H9 (cell line): ENCODE measurements around the gene HRC. TPM values are rescaled to one million over a fixed set of nuclear protein-coding genes. Genes with fewer than 3 reads are reported as not detected.

ENCODE experiments used
- DNase-seq: peaks from one replicate; pipeline ENCODE4 v3.0.0-alpha.2; 2017
- H2AFZ ChIP-seq: one replicate; pipeline ENCODE4 v1.6.1; 2013; ENCODE audit warnings: mild to moderate bottlenecking, low read length, control low read depth, moderate library complexity
- H2AK5ac ChIP-seq: 2 replicates; pipeline ENCODE4 v1.6.1; 2013; ENCODE audit warnings: low read length, control low read depth, mixed read lengths; ENCODE audit not compliant: insufficient read length
- H2BK120ac ChIP-seq: one replicate; pipeline ENCODE4 v1.6.1; 2013; ENCODE audit warnings: low read depth, mild to moderate bottlenecking, low read length, control low read depth, inconsistent platforms; ENCODE audit not compliant: poor library complexity, severe bottlenecking
- H2BK12ac ChIP-seq: 2 replicates; pipeline ENCODE4 v1.6.1; 2013; ENCODE audit warnings: low read length, control low read depth, mixed read lengths, low read depth; ENCODE audit not compliant: insufficient read length
- H2BK15ac ChIP-seq: 2 replicates; pipeline ENCODE4 v1.6.1; 2013; ENCODE audit warnings: low read depth, low read length, control low read depth
- H2BK20ac ChIP-seq: one replicate; pipeline ENCODE4 v1.6.1; 2013; ENCODE audit warnings: low read depth, mild to moderate bottlenecking, low read length, control low read depth, inconsistent platforms; ENCODE audit not compliant: poor library complexity, severe bottlenecking
- H2BK5ac ChIP-seq: 2 replicates; pipeline ENCODE4 v1.6.1; 2013; ENCODE audit warnings: low read length, control low read depth, mixed read lengths; ENCODE audit not compliant: insufficient read length
- H3K14ac ChIP-seq: 2 replicates; pipeline ENCODE4 v1.6.1; 2013; ENCODE audit warnings: low read length, control low read depth; ENCODE audit not compliant: insufficient read depth
- H3K18ac ChIP-seq: 2 replicates; pipeline ENCODE4 v1.6.1; 2013; ENCODE audit warnings: low read depth, mild to moderate bottlenecking, mixed read lengths, low read length, control low read depth; ENCODE audit not compliant: insufficient read length
- H3K23ac ChIP-seq: 2 replicates; pipeline ENCODE4 v1.6.1; 2013; ENCODE audit warnings: low read length, control low read depth, mixed read lengths, low read depth; ENCODE audit not compliant: insufficient read length
- H3K23me2 ChIP-seq: 2 replicates; pipeline ENCODE4 v1.6.1; 2013; ENCODE audit warnings: low read depth, mild to moderate bottlenecking, mixed read lengths, low read length, control low read depth; ENCODE audit not compliant: insufficient read length, poor library complexity, severe bottlenecking
- H3K27ac ChIP-seq: 2 replicates; pipeline ENCODE4 v1.5.1; 2013; ENCODE audit warnings: low read length, control low read depth, mixed read lengths, low read depth; ENCODE audit not compliant: insufficient read length
- H3K27me3 ChIP-seq: 2 replicates; pipeline ENCODE4 v1.6.1; 2013; ENCODE audit warnings: low read length, control low read depth, inconsistent platforms; ENCODE audit not compliant: insufficient read depth
- H3K4ac ChIP-seq: 2 replicates; pipeline ENCODE4 v1.6.1; 2013; ENCODE audit warnings: low read depth, mild to moderate bottlenecking, control low read depth, inconsistent platforms, low read length, moderate library complexity
- H3K4me1 ChIP-seq: 2 replicates; pipeline ENCODE4 v1.6.1; 2013; ENCODE audit warnings: low read length, control low read depth, inconsistent platforms; ENCODE audit not compliant: insufficient read depth
- H3K4me2 ChIP-seq: 2 replicates; pipeline ENCODE4 v1.6.1; 2013; ENCODE audit warnings: low read length, control low read depth, mixed read lengths; ENCODE audit not compliant: insufficient read length, insufficient read depth
- H3K56ac ChIP-seq: 2 replicates; pipeline ENCODE4 v1.6.1; 2013; ENCODE audit warnings: low read depth, mild to moderate bottlenecking, mixed read lengths, low read length, control low read depth; ENCODE audit not compliant: insufficient read length
- H3K79me1 ChIP-seq: 2 replicates; pipeline ENCODE4 v1.6.1; 2013; ENCODE audit warnings: low read depth, mild to moderate bottlenecking, moderate library complexity, low read length, control low read depth, inconsistent platforms; ENCODE audit not compliant: insufficient read depth, poor library complexity, severe bottlenecking
- H3K79me2 ChIP-seq: 2 replicates; pipeline ENCODE4 v1.6.1; 2013; ENCODE audit warnings: low read length, control low read depth, inconsistent platforms; ENCODE audit not compliant: insufficient read depth
- H3K9ac ChIP-seq: 2 replicates; pipeline ENCODE4 v1.6.1; 2013; ENCODE audit warnings: low read length, control low read depth, mixed read lengths; ENCODE audit not compliant: insufficient read length; ENCODE audit errors: extremely low read depth
- H3K9me3 ChIP-seq: one replicate; pipeline ENCODE4 v1.6.1; 2013; ENCODE audit warnings: low read depth, low read length, inconsistent platforms; ENCODE audit not compliant: control insufficient read depth
- H3T11ph ChIP-seq: one replicate; pipeline ENCODE4 v1.6.1; 2013; ENCODE audit warnings: mild to moderate bottlenecking, low read length, control low read depth, inconsistent platforms
- H4K20me1 ChIP-seq: one replicate; pipeline ENCODE4 v1.6.1; 2013; ENCODE audit not compliant: control insufficient read depth, insufficient read length, insufficient read depth
- H4K5ac ChIP-seq: 2 replicates; pipeline ENCODE4 v1.6.1; 2013; ENCODE audit warnings: low read depth, mild to moderate bottlenecking, mixed read lengths, low read length, control low read depth; ENCODE audit not compliant: insufficient read length
- H4K8ac ChIP-seq: replicated peaks from 2 replicates; pipeline ENCODE4 v1.6.1; 2013; ENCODE audit warnings: low read length, control low read depth, mixed read lengths, low read depth; ENCODE audit not compliant: insufficient read length
- H4K91ac ChIP-seq: 2 replicates; pipeline ENCODE4 v1.6.1; 2013; ENCODE audit warnings: low read depth, mild to moderate bottlenecking, moderate library complexity, mixed read lengths, low read length, control low read depth; ENCODE audit not compliant: insufficient read length
- H3K27ac Mint-ChIP-seq, 3 experiments: 2 replicates in 2 of 3; 3 replicates in 1 of 3; pipeline ENCODE4 v1.8.0; 2020 to 2021; ENCODE audit warnings: mixed read lengths in 3 of 3, mild to moderate bottlenecking in 1 of 3, moderate library complexity in 1 of 3
- H3K27me3 Mint-ChIP-seq: 2 replicates; pipeline ENCODE4 v1.8.0; 2021; ENCODE audit warnings: low read depth, mild to moderate bottlenecking, moderate library complexity, mixed read lengths
- H3K36me3 Mint-ChIP-seq, 3 experiments: 2 replicates in 2 of 3; 3 replicates in 1 of 3; pipeline ENCODE4 v1.8.0; 2020 to 2021; ENCODE audit warnings: low read depth in 3 of 3, mixed read lengths in 3 of 3; ENCODE audit not compliant: insufficient read depth in 1 of 3
- H3K4me1 Mint-ChIP-seq, 2 experiments: 2 replicates each; pipeline ENCODE4 v1.8.0; 2020; ENCODE audit warnings: mixed read lengths in 2 of 2
- H3K4me3 Mint-ChIP-seq, 2 experiments: 2 replicates in 1 of 2; 3 replicates in 1 of 2; pipeline ENCODE4 v1.8.0; 2020 to 2021; ENCODE audit warnings: mild to moderate bottlenecking in 2 of 2, mixed read lengths in 2 of 2, moderate library complexity in 1 of 2
- H3K9me3 Mint-ChIP-seq, 2 experiments: 2 replicates in 1 of 2; 3 replicates in 1 of 2; pipeline ENCODE4 v1.8.0; 2020; ENCODE audit warnings: mild to moderate bottlenecking in 2 of 2, mixed read lengths in 2 of 2, moderate library complexity in 1 of 2
- CTCF ChIP-seq: fragments of 200-600 bp; sonication (generic); conservative IDR thresholded peaks from 3 replicates; pipeline ENCODE4 v1.8.0; 2021; ENCODE audit warnings: antibody characterized with exemption, mild to moderate bottlenecking
- WGBS: extraction: QIAGEN DNeasy Blood & Tissue Kit; methylation state at CpG from one replicate; pipeline ENCODE4 v1.1.7; 2013; ENCODE audit warnings: missing lambda C conversion rate, low lambda C conversion rate, mixed read lengths; ENCODE audit not compliant: insufficient read length; ENCODE audit errors: extremely low coverage; 5-methylcytosine and 5-hydroxymethylcytosine counted together
- total RNA-seq: library from RNA; stranded (reverse); gene quantifications from 2 replicates; pipeline ENCODE4 v1.2.1, GENCODE V29; 2021

HRC gene
- total RNA-seq, 1 experiment from 2014 or later: 1.8 TPM

GRCh38 chr19:49103331-49104085 lies 51.7 kb downstream of the HRC start:
- H3K79me1 ChIP-seq: no peaks in the 10 kb centered on the region
- DNase-seq: no peak
- no peak overlapping the region for H3K14ac ChIP-seq
- no peak overlapping the region for H2BK12ac ChIP-seq
- no peak overlapping the region for H2AK5ac ChIP-seq
- no peaks in the 10 kb centered on the region for H3K27me3 ChIP-seq
- no peaks in the 10 kb centered on the region for H4K20me1 ChIP-seq
- H3T11ph ChIP-seq: no peak overlapping the region
- no CpG with 5 or more reads among the region's 33 CpGs for WGBS
- Mint-ChIP-seq H3K4me3 (no peak overlapping the region), H3K27ac (peak overlapping the region in 1 of 3 experiments; percentile 55; a peak in 1 of 7 replicates), H3K9me3 (peaks cover 0 to 2% of the 10 kb centered on the region in 2 experiments; a peak in 2 of 5 replicates), H3K36me3 (peaks cover 60 to 88% (median 86%) of the 10 kb centered on the region in 3 experiments), H3K27me3 (no peaks in the 10 kb centered on the region; the same call in 1 of the 2 replicates), H3K4me1 (peaks cover 6 to 27% of the 10 kb centered on the region in 2 experiments)
- no peak overlapping the region for H4K8ac ChIP-seq
- no peak overlapping the region for H3K4ac ChIP-seq
- no peak overlapping the region for H4K5ac ChIP-seq
- H3K9ac ChIP-seq: no peak overlapping the region
- H3K23ac ChIP-seq: no peak overlapping the region
- no peak overlapping the region for H2BK20ac ChIP-seq
- H3K18ac ChIP-seq: no peak overlapping the region
- no peaks in the 10 kb centered on the region for H3K79me2 ChIP-seq
- TF ChIP-seq CTCF: no peak
- H3K9me3 ChIP-seq: no peaks in the 10 kb centered on the region
- H3K4me2 ChIP-seq: no peak overlapping the region
- no peak overlapping the region for H2AFZ ChIP-seq
- no peak overlapping the region for H3K56ac ChIP-seq
- no peaks in the 10 kb centered on the region for H3K4me1 ChIP-seq
- no peaks in the 10 kb centered on the region for H3K23me2 ChIP-seq
- no peak overlapping the region for H4K91ac ChIP-seq
- H3K27ac ChIP-seq: no peak overlapping the region
- H2BK5ac ChIP-seq: no peak overlapping the region
- no peak overlapping the region for H2BK15ac ChIP-seq
- no peak overlapping the region for H2BK120ac ChIP-seq
